H9 (cell line): ENCODE measurements around the gene IGFL4. TPM values are rescaled to one million over a fixed set of nuclear protein-coding genes. Genes with fewer than 3 reads are reported as not detected.

ENCODE experiments used
- DNase-seq: peaks from one replicate; pipeline ENCODE4 v3.0.0-alpha.2; 2017
- H2AFZ ChIP-seq: one replicate; pipeline ENCODE4 v1.6.1; 2013; ENCODE audit warnings: mild to moderate bottlenecking, low read length, control low read depth, moderate library complexity
- H2AK5ac ChIP-seq: 2 replicates; pipeline ENCODE4 v1.6.1; 2013; ENCODE audit warnings: low read length, control low read depth, mixed read lengths; ENCODE audit not compliant: insufficient read length
- H2BK120ac ChIP-seq: one replicate; pipeline ENCODE4 v1.6.1; 2013; ENCODE audit warnings: low read depth, mild to moderate bottlenecking, low read length, control low read depth, inconsistent platforms; ENCODE audit not compliant: poor library complexity, severe bottlenecking
- H2BK12ac ChIP-seq: 2 replicates; pipeline ENCODE4 v1.6.1; 2013; ENCODE audit warnings: low read length, control low read depth, mixed read lengths, low read depth; ENCODE audit not compliant: insufficient read length
- H2BK15ac ChIP-seq: 2 replicates; pipeline ENCODE4 v1.6.1; 2013; ENCODE audit warnings: low read depth, low read length, control low read depth
- H2BK20ac ChIP-seq: one replicate; pipeline ENCODE4 v1.6.1; 2013; ENCODE audit warnings: low read depth, mild to moderate bottlenecking, low read length, control low read depth, inconsistent platforms; ENCODE audit not compliant: poor library complexity, severe bottlenecking
- H2BK5ac ChIP-seq: 2 replicates; pipeline ENCODE4 v1.6.1; 2013; ENCODE audit warnings: low read length, control low read depth, mixed read lengths; ENCODE audit not compliant: insufficient read length
- H3K14ac ChIP-seq: 2 replicates; pipeline ENCODE4 v1.6.1; 2013; ENCODE audit warnings: low read length, control low read depth; ENCODE audit not compliant: insufficient read depth
- H3K18ac ChIP-seq: 2 replicates; pipeline ENCODE4 v1.6.1; 2013; ENCODE audit warnings: low read depth, mild to moderate bottlenecking, mixed read lengths, low read length, control low read depth; ENCODE audit not compliant: insufficient read length
- H3K23ac ChIP-seq: 2 replicates; pipeline ENCODE4 v1.6.1; 2013; ENCODE audit warnings: low read length, control low read depth, mixed read lengths, low read depth; ENCODE audit not compliant: insufficient read length
- H3K23me2 ChIP-seq: 2 replicates; pipeline ENCODE4 v1.6.1; 2013; ENCODE audit warnings: low read depth, mild to moderate bottlenecking, mixed read lengths, low read length, control low read depth; ENCODE audit not compliant: insufficient read length, poor library complexity, severe bottlenecking
- H3K27ac ChIP-seq: 2 replicates; pipeline ENCODE4 v1.5.1; 2013; ENCODE audit warnings: low read length, control low read depth, mixed read lengths, low read depth; ENCODE audit not compliant: insufficient read length
- H3K27me3 ChIP-seq: 2 replicates; pipeline ENCODE4 v1.6.1; 2013; ENCODE audit warnings: low read length, control low read depth, inconsistent platforms; ENCODE audit not compliant: insufficient read depth
- H3K4ac ChIP-seq: 2 replicates; pipeline ENCODE4 v1.6.1; 2013; ENCODE audit warnings: low read depth, mild to moderate bottlenecking, control low read depth, inconsistent platforms, low read length, moderate library complexity
- H3K4me1 ChIP-seq: 2 replicates; pipeline ENCODE4 v1.6.1; 2013; ENCODE audit warnings: low read length, control low read depth, inconsistent platforms; ENCODE audit not compliant: insufficient read depth
- H3K4me2 ChIP-seq: 2 replicates; pipeline ENCODE4 v1.6.1; 2013; ENCODE audit warnings: low read length, control low read depth, mixed read lengths; ENCODE audit not compliant: insufficient read length, insufficient read depth
- H3K56ac ChIP-seq: 2 replicates; pipeline ENCODE4 v1.6.1; 2013; ENCODE audit warnings: low read depth, mild to moderate bottlenecking, mixed read lengths, low read length, control low read depth; ENCODE audit not compliant: insufficient read length
- H3K79me1 ChIP-seq: 2 replicates; pipeline ENCODE4 v1.6.1; 2013; ENCODE audit warnings: low read depth, mild to moderate bottlenecking, moderate library complexity, low read length, control low read depth, inconsistent platforms; ENCODE audit not compliant: insufficient read depth, poor library complexity, severe bottlenecking
- H3K79me2 ChIP-seq: 2 replicates; pipeline ENCODE4 v1.6.1; 2013; ENCODE audit warnings: low read length, control low read depth, inconsistent platforms; ENCODE audit not compliant: insufficient read depth
- H3K9ac ChIP-seq: 2 replicates; pipeline ENCODE4 v1.6.1; 2013; ENCODE audit warnings: low read length, control low read depth, mixed read lengths; ENCODE audit not compliant: insufficient read length; ENCODE audit errors: extremely low read depth
- H3K9me3 ChIP-seq: one replicate; pipeline ENCODE4 v1.6.1; 2013; ENCODE audit warnings: low read depth, low read length, inconsistent platforms; ENCODE audit not compliant: control insufficient read depth
- H3T11ph ChIP-seq: one replicate; pipeline ENCODE4 v1.6.1; 2013; ENCODE audit warnings: mild to moderate bottlenecking, low read length, control low read depth, inconsistent platforms
- H4K20me1 ChIP-seq: one replicate; pipeline ENCODE4 v1.6.1; 2013; ENCODE audit not compliant: control insufficient read depth, insufficient read length, insufficient read depth
- H4K5ac ChIP-seq: 2 replicates; pipeline ENCODE4 v1.6.1; 2013; ENCODE audit warnings: low read depth, mild to moderate bottlenecking, mixed read lengths, low read length, control low read depth; ENCODE audit not compliant: insufficient read length
- H4K8ac ChIP-seq: replicated peaks from 2 replicates; pipeline ENCODE4 v1.6.1; 2013; ENCODE audit warnings: low read length, control low read depth, mixed read lengths, low read depth; ENCODE audit not compliant: insufficient read length
- H4K91ac ChIP-seq: 2 replicates; pipeline ENCODE4 v1.6.1; 2013; ENCODE audit warnings: low read depth, mild to moderate bottlenecking, moderate library complexity, mixed read lengths, low read length, control low read depth; ENCODE audit not compliant: insufficient read length
- H3K27ac Mint-ChIP-seq, 3 experiments: 2 replicates in 2 of 3; 3 replicates in 1 of 3; pipeline ENCODE4 v1.8.0; 2020 to 2021; ENCODE audit warnings: mixed read lengths in 3 of 3, mild to moderate bottlenecking in 1 of 3, moderate library complexity in 1 of 3
- H3K27me3 Mint-ChIP-seq: 2 replicates; pipeline ENCODE4 v1.8.0; 2021; ENCODE audit warnings: low read depth, mild to moderate bottlenecking, moderate library complexity, mixed read lengths
- H3K36me3 Mint-ChIP-seq, 3 experiments: 2 replicates in 2 of 3; 3 replicates in 1 of 3; pipeline ENCODE4 v1.8.0; 2020 to 2021; ENCODE audit warnings: low read depth in 3 of 3, mixed read lengths in 3 of 3; ENCODE audit not compliant: insufficient read depth in 1 of 3
- H3K4me1 Mint-ChIP-seq, 2 experiments: 2 replicates each; pipeline ENCODE4 v1.8.0; 2020; ENCODE audit warnings: mixed read lengths in 2 of 2
- H3K4me3 Mint-ChIP-seq, 2 experiments: 2 replicates in 1 of 2; 3 replicates in 1 of 2; pipeline ENCODE4 v1.8.0; 2020 to 2021; ENCODE audit warnings: mild to moderate bottlenecking in 2 of 2, mixed read lengths in 2 of 2, moderate library complexity in 1 of 2
- H3K9me3 Mint-ChIP-seq, 2 experiments: 2 replicates in 1 of 2; 3 replicates in 1 of 2; pipeline ENCODE4 v1.8.0; 2020; ENCODE audit warnings: mild to moderate bottlenecking in 2 of 2, mixed read lengths in 2 of 2, moderate library complexity in 1 of 2
- CTCF ChIP-seq: fragments of 200-600 bp; sonication (generic); conservative IDR thresholded peaks from 3 replicates; pipeline ENCODE4 v1.8.0; 2021; ENCODE audit warnings: antibody characterized with exemption, mild to moderate bottlenecking
- WGBS: extraction: QIAGEN DNeasy Blood & Tissue Kit; methylation state at CpG from one replicate; pipeline ENCODE4 v1.1.7; 2013; ENCODE audit warnings: missing lambda C conversion rate, low lambda C conversion rate, mixed read lengths; ENCODE audit not compliant: insufficient read length; ENCODE audit errors: extremely low coverage; 5-methylcytosine and 5-hydroxymethylcytosine counted together
- total RNA-seq: library from RNA; stranded (reverse); gene quantifications from 2 replicates; pipeline ENCODE4 v1.2.1, GENCODE V29; 2021

IGFL4 gene
- total RNA-seq, 1 experiment from 2014 or later = 0.33 TPM

DNA sequence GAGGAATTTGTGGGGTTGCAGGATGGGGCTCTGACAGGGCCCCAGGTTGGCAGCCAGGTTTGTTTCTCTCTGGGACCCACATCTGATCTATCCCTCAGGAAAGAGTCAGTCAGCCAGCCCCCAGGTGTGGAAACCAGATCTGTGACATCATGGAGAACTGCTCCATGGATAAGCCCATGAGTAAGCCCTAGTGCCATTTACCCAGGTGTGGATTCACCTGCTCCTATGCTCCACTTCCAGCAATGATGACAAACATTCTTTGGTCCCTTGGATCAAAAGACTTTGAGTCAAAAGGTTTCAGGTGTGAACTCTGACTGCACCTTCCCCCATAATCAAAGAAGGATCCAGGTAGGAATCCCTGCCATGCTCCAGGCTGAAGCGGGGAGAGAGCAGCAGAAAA, 26.9 kb upstream of the IGFL4 start:
- H2BK120ac ChIP-seq = no peak overlapping the region
- H3K36me3 Mint-ChIP-seq = no peaks in the 10 kb centered on the region
- H3K14ac ChIP-seq = no peak overlapping the region
- no peak for DNase-seq
- WGBS = no CpG with 5 or more reads among the region's 1 CpG
- no peak overlapping the region for H3K23ac ChIP-seq
- no peak overlapping the region for H3K27ac ChIP-seq
- no peak overlapping the region for H4K91ac ChIP-seq
- H2AFZ ChIP-seq = no peak overlapping the region
- no peak overlapping the region for H2BK20ac ChIP-seq
- peaks cover 56% of the 10 kb centered on the region for H3K27me3 Mint-ChIP-seq
- no peak for TF ChIP-seq CTCF
- H3K27ac Mint-ChIP-seq = no peak overlapping the region
- H2BK5ac ChIP-seq = no peak overlapping the region
- H2AK5ac ChIP-seq = no peak overlapping the region
- H3K27me3 ChIP-seq = no peaks in the 10 kb centered on the region; the same call in 1 of the 2 replicates
- H3K4me2 ChIP-seq = no peak overlapping the region
- no peaks in the 10 kb centered on the region for H4K20me1 ChIP-seq
- H3K9me3 Mint-ChIP-seq = no peaks in the 10 kb centered on the region; a peak in 2 of 5 replicates
- H3K4me1 ChIP-seq = no peaks in the 10 kb centered on the region
- no peak overlapping the region for H2BK12ac ChIP-seq
- no peaks in the 10 kb centered on the region for H3K23me2 ChIP-seq
- H4K5ac ChIP-seq = no peak overlapping the region
- H3T11ph ChIP-seq = no peak overlapping the region
- no peaks in the 10 kb centered on the region for H3K9me3 ChIP-seq
- H2BK15ac ChIP-seq = no peak overlapping the region
- H3K79me2 ChIP-seq = no peaks in the 10 kb centered on the region
- H3K4me3 Mint-ChIP-seq = no peak overlapping the region
- H3K4ac ChIP-seq = no peak overlapping the region
- H3K79me1 ChIP-seq = no peaks in the 10 kb centered on the region
- no peak overlapping the region for H3K56ac ChIP-seq
- H3K18ac ChIP-seq = no peak overlapping the region
- H3K4me1 Mint-ChIP-seq = no peaks in the 10 kb centered on the region
- H3K9ac ChIP-seq = no peak overlapping the region
- no peak overlapping the region for H4K8ac ChIP-seq
